Motor neuron (in vitro differentiated cells): ENCODE measurements around the gene RGMA. TPM values are rescaled to one million over a fixed set of nuclear protein-coding genes. Genes with fewer than 3 reads are reported as not detected.
A peak's percentile ranks its signal among the peaks of the same experiment; 100 is the strongest.
"Not testable (repeated sequence)": the region's sequence is repeated elsewhere in the genome, so short reads cannot be mapped to it uniquely, and the experiment has no call there.

ENCODE experiments used
- ATAC-seq, 8 experiments: fragments of 200-7000 bp; cut with Tn5 transposase; replicated peaks in 6 of 8; 2 replicates each; pipeline ENCODE4 v1.8.0; 2021; ENCODE audit warnings: mild to moderate bottlenecking in 8 of 8, moderate library complexity in 8 of 8
- H3K27ac ChIP-seq, 2 donors: fragments of 250-450 bp; sonication (Bioruptor Pico); 2 replicates each; pipeline ENCODE4 v1.9.0; 2021; ENCODE audit warnings: antibody characterized with exemption in 2 of 2, mild to moderate bottlenecking in 2 of 2, moderate library complexity in 1 of 2
- H3K4me1 ChIP-seq, 2 donors: fragments of 250-450 bp; sonication (Bioruptor Pico); replicated peaks in 1 of 2; 2 replicates each; pipeline ENCODE4 v1.6.1; 2021; ENCODE audit warnings: antibody characterized with exemption in 2 of 2, mild to moderate bottlenecking in 2 of 2, moderate library complexity in 1 of 2
- H3K4me3 ChIP-seq, 5 donors: fragments of 250-450 bp; sonication (Bioruptor Pico); 2 replicates each; pipeline ENCODE4 v1.9.0; 2021; ENCODE audit warnings: antibody characterized with exemption in 5 of 5, mild to moderate bottlenecking in 5 of 5, moderate library complexity in 4 of 5
- WGBS, 10 experiments: fragments of 450-650 bp; shearing (Covaris generic); methylation state at CpG; one replicate each; pipeline ENCODE4 v1.0.0; 2022; 5-methylcytosine and 5-hydroxymethylcytosine counted together
- in situ Hi-C, 9 experiments: fragments of 400-800 bp; cut with MboI; loops; one replicate each; pipeline ENCODE4 v1.15.0; 2021; ENCODE audit warnings: low sequenced_read_pairs in 9 of 9, low pct_unique_long_range_greater_than_20kb in 2 of 9; ENCODE audit not compliant: unreplicated experiment in 9 of 9
- total RNA-seq, 8 experiments: library from RNA; unstranded; fragments of 300-600 nt; gene quantifications; 2 replicates each; pipeline versions ENCODE4 v1.2.3 to v1.2.4, GENCODE V29; 2022

The RGMA gene
- total RNA-seq, 8 experiments from 2014 or later, result 10.2 to 154 (median 49.2) TPM

GRCh38 chr15:93062628-93063261 lies 26.3 kb downstream of the RGMA start:
- H3K4me1 ChIP-seq, result peaks cover 62 to 68% of the 10 kb centered on the region in 2 donors
- peak in 3 of 8 experiments; percentile 8 to 11 (median 10) for ATAC-seq
- in situ Hi-C loops, result loop anchor here in 2 of 9 experiments (25.0 kb wide), 1 partner anchor 925 kb away; no protein-coding TSS in a partner anchor
- H3K4me3 ChIP-seq, result not testable (repeated sequence)
- WGBS, 10 experiments, result 40% methylated on average over 1 of the region's 13 CpGs; no CpG with 5 or more reads in 9 of the 10 experiments
- H3K27ac ChIP-seq, result peak overlapping the region; percentile 52 to 74

- Histone ChIP-seq H3K4me1 (peaks cover 58 to 65% of the 10 kb centered on the region in 2 donors), H3K27ac (peak overlapping the region; percentile 72 to 81), H3K4me3 (no peak overlapping the region)
- WGBS, 10 experiments, result 30 to 100% (median 49%) methylated on average over 2 to 6 of the region's 19 CpGs; no CpG with 5 or more reads in 4 of the 10 experiments
- in situ Hi-C loops, result loop anchor here in 2 of 9 experiments (25.0 kb wide), 1 partner anchor 927 kb away; no protein-coding TSS in a partner anchor
- ATAC-seq, result peak in 2 of 8 experiments; percentile 13
Observed at GRCh38 chr15:93060336-93061248, 28.4 kb downstream of the RGMA start.

GRCh38 chr15:93059442-93059841 lies 29.6 kb downstream of the RGMA start:
- in situ Hi-C loops, result loop anchor here in 2 of 9 experiments (25.0 kb wide), 1 partner anchor 928 kb away; no protein-coding TSS in a partner anchor
- Histone ChIP-seq H3K4me3 (no peak overlapping the region), H3K4me1 (peaks cover 47 to 53% of the 10 kb centered on the region in 2 donors), H3K27ac (peak overlapping the region in 1 of 2 donors; percentile 72)
- WGBS, 10 experiments, result 0 to 63% (median 40%) methylated on average over 1 to 5 of the region's 8 CpGs; no CpG with 5 or more reads in 5 of the 10 experiments
- no peak for ATAC-seq

GRCh38 chr15:93058904-93059427 lies 30.0 kb downstream of the RGMA start:
- Histone ChIP-seq H3K4me1 (peaks cover 42 to 48% of the 10 kb centered on the region in 2 donors), H3K27ac (peak overlapping the region in 1 of 2 donors; percentile 72), H3K4me3 (no peak overlapping the region)
- in situ Hi-C loops, result loop anchor here in 2 of 9 experiments (25.0 kb wide), 1 partner anchor 928 kb away; no protein-coding TSS in a partner anchor
- 60 to 92% (median 77%) methylated on average over 1 to 15 of the region's 18 CpGs; no CpG with 5 or more reads in 4 of the 10 experiments for WGBS, 10 experiments
- ATAC-seq, result no peak

- Histone ChIP-seq H3K4me3 (no peak overlapping the region), H3K27ac (no peak overlapping the region), H3K4me1 (peaks cover 35 to 40% of the 10 kb centered on the region in 2 donors)
- in situ Hi-C loops, result loop anchor here in 2 of 9 experiments (25.0 kb wide), 1 partner anchor 929 kb away; no protein-coding TSS in a partner anchor
- WGBS, 10 experiments, result 20 to 100% (median 75%) methylated on average over 1 to 3 of the region's 8 CpGs; no CpG with 5 or more reads in 4 of the 10 experiments
- no peak for ATAC-seq
Observed at GRCh38 chr15:93058128-93058527, 30.9 kb downstream of the RGMA start.

- H3K27ac ChIP-seq, result no peak overlapping the region
- H3K4me1 ChIP-seq, result peaks cover 32 to 35% of the 10 kb centered on the region in 2 donors
- no peak overlapping the region for H3K4me3 ChIP-seq
- in situ Hi-C loops, result loop anchor here in 2 of 9 experiments (25.0 kb wide), 1 partner anchor 930 kb away; no protein-coding TSS in a partner anchor
- 87 to 100% (median 94%) methylated on average over 2 to 6 of the region's 8 CpGs; no CpG with 5 or more reads in 6 of the 10 experiments for WGBS, 10 experiments
- ATAC-seq, result no peak
Observed at GRCh38 chr15:93057618-93058017, 31.4 kb downstream of the RGMA start.

GRCh38 chr15:93056836-93057235 lies 32.2 kb downstream of the RGMA start:
- no peak for ATAC-seq
- H3K4me1 ChIP-seq, result peaks cover 29 to 33% of the 10 kb centered on the region in 2 donors
- peak overlapping the region in 1 of 2 donors; percentile 37 for H3K27ac ChIP-seq
- in situ Hi-C loops, result loop anchor here in 2 of 9 experiments (25.0 kb wide), 1 partner anchor 930 kb away; no protein-coding TSS in a partner anchor
- no peak overlapping the region for H3K4me3 ChIP-seq
- 60 to 100% (median 88%) methylated on average over 1 to 3 of the region's 7 CpGs; no CpG with 5 or more reads in 4 of the 10 experiments for WGBS, 10 experiments

GRCh38 chr15:93055211-93055610 lies 33.8 kb downstream of the RGMA start:
- 47 to 100% (median 50%) methylated on average over 2 to 10 of the region's 11 CpGs; no CpG with 5 or more reads in 5 of the 10 experiments for WGBS, 10 experiments
- no peak overlapping the region for H3K27ac ChIP-seq
- in situ Hi-C loops, result loop anchor here in 2 of 9 experiments (25.0 kb wide), 1 partner anchor 932 kb away; no protein-coding TSS in a partner anchor

GRCh38 chr15:93052090-93052879 lies 36.7 kb downstream of the RGMA start:
- ATAC-seq, result peak in 3 of 8 experiments; percentile 9 to 31 (median 11)
- no peak overlapping the region for H3K4me3 ChIP-seq
- H3K4me1 ChIP-seq, result no peaks in the 10 kb centered on the region
- H3K27ac ChIP-seq, result no peak overlapping the region
- in situ Hi-C loops, result loop anchor here in 2 of 9 experiments (25.0 kb wide), 1 partner anchor 935 kb away; no protein-coding TSS in a partner anchor
- 40 to 100% (median 97%) methylated on average over 1 to 22 of the region's 39 CpGs; no CpG with 5 or more reads in 5 of the 10 experiments for WGBS, 10 experiments

More at GRCh38 chr15:93055211-93055610, 33.8 kb downstream of the RGMA start:
- H3K4me3 ChIP-seq, result no peak overlapping the region
- ATAC-seq, result peak in 3 of 8 experiments; percentile 24 to 46 (median 32)
- peaks cover 16 to 20% of the 10 kb centered on the region in 2 donors for H3K4me1 ChIP-seq

- no peak overlapping the region for H3K27ac ChIP-seq
- no peak overlapping the region for H3K4me3 ChIP-seq
- in situ Hi-C loops, result loop anchor here in 2 of 9 experiments (25.0 kb wide), 1 partner anchor 936 kb away; no protein-coding TSS in a partner anchor
- 40 to 100% (median 94%) methylated on average over 1 to 18 of the region's 32 CpGs; no CpG with 5 or more reads in 6 of the 10 experiments for WGBS, 10 experiments
- ATAC-seq, result peak in 1 of 8 experiments; percentile 8
- H3K4me1 ChIP-seq, result no peaks in the 10 kb centered on the region
Observed at GRCh38 chr15:93051236-93052089, 37.5 kb downstream of the RGMA start.

- H3K4me1 ChIP-seq, result no peaks in the 10 kb centered on the region
- ATAC-seq, result no peak
- in situ Hi-C loops, result loop anchor here in 2 of 9 experiments (25.0 kb wide), 1 partner anchor 937 kb away; no protein-coding TSS in a partner anchor
- H3K4me3 ChIP-seq, result no peak overlapping the region
- 20 to 100% (median 94%) methylated on average over 1 to 3 of the region's 13 CpGs; no CpG with 5 or more reads in 5 of the 10 experiments for WGBS, 10 experiments
- H3K27ac ChIP-seq, result peak overlapping the region in 1 of 2 donors; percentile 22
Observed at GRCh38 chr15:93050648-93051047, 38.4 kb downstream of the RGMA start.
